KMS-11 (cell line): ENCODE results near the gene PKHD1.

Source experiments
- H2AFZ ChIP-seq: fragments of 200-600 bp; sonication (generic); 2 replicates; pipeline ENCODE4 v1.6.1; 2016; ENCODE audit warnings: antibody characterized with exemption, mixed run types, low read depth
- H3K27ac ChIP-seq: fragments of 200-600 bp; sonication (generic); 2 replicates; pipeline ENCODE4 v1.6.1; 2016; ENCODE audit warnings: mild to moderate bottlenecking, mixed run types
- H3K27me3 ChIP-seq: fragments of 200-600 bp; sonication (generic); 2 replicates; pipeline ENCODE4 v1.6.1; 2017; ENCODE audit warnings: mild to moderate bottlenecking, low read depth, mixed run types, moderate library complexity; ENCODE audit not compliant: insufficient read depth
- H3K36me3 ChIP-seq: fragments of 200-600 bp; sonication (generic); 2 replicates; pipeline ENCODE4 v1.6.1; 2017; ENCODE audit warnings: mild to moderate bottlenecking, mixed run types; ENCODE audit not compliant: insufficient read depth
- H3K4me1 ChIP-seq: fragments of 200-600 bp; sonication (generic); 2 replicates; pipeline ENCODE4 v1.6.1; 2016; ENCODE audit warnings: mild to moderate bottlenecking, low read depth, mixed run types; ENCODE audit not compliant: poor library complexity, severe bottlenecking
- H3K4me2 ChIP-seq: fragments of 200-600 bp; sonication (generic); 2 replicates; pipeline ENCODE4 v1.7.0; 2016; ENCODE audit warnings: mild to moderate bottlenecking, mixed run types
- H3K4me3 ChIP-seq: fragments of 200-600 bp; sonication (generic); IDR thresholded peaks from 2 replicates; pipeline ENCODE4 v1.6.1; 2017; ENCODE audit warnings: low read depth, low read length, mixed read lengths; ENCODE audit not compliant: insufficient read depth
- H3K79me2 ChIP-seq: fragments of 200-600 bp; sonication (generic); 2 replicates; pipeline ENCODE4 v1.6.1; 2016; ENCODE audit warnings: low read depth, mixed run types; ENCODE audit not compliant: insufficient read depth
- H3K9ac ChIP-seq: fragments of 200-600 bp; sonication (generic); 2 replicates; pipeline ENCODE4 v1.6.1; 2016; ENCODE audit warnings: mild to moderate bottlenecking, mixed run types
- H4K20me1 ChIP-seq: fragments of 200-600 bp; sonication (generic); 2 replicates; pipeline ENCODE4 v1.6.1; 2016; ENCODE audit warnings: mild to moderate bottlenecking, mixed run types; ENCODE audit not compliant: insufficient read depth
- TF ChIP-seq, protein P1 (sequence below): fragments of 200-600 bp; sonication (generic); conservative IDR thresholded peaks from 2 replicates; pipeline ENCODE4 v1.6.1; 2017; ENCODE audit warnings: low read depth, mild to moderate bottlenecking, antibody characterized with exemption, low read length, moderate library complexity, mixed read lengths

Gene PKHD1

DNA sequence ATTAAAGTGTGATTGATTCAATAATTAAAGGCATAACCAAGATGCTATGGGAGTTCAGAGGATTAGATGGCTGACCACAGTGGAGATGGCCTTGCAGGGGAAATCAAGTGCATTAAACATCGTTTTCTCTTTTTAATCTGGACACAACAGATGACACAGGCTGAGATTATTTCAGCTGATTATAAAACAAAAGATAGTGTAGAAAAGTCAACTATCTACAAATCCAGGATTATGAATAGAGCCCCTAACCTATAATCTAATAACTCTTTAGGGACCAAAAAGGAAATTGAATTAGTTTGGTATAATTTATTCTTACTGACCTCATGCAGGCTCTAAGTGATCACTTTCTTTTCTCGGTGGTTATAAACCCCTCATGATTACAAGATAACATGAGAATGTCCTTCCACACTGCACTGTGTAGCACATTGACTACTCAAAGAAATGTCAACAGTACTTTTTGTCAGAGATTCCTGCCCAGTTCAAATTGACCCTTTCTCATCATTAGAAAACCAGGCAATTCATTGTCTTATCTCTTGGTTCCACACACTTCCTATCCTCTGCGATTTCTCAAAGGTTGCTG, 122.1 kb downstream of the PKHD1 start:
- no peak overlapping the region for H2AFZ ChIP-seq
- no peaks in the 10 kb centered on the region for H3K79me2 ChIP-seq
- H3K4me2 ChIP-seq = no peak overlapping the region
- no peak overlapping the region for H3K9ac ChIP-seq
- no peak overlapping the region for H3K4me3 ChIP-seq
- no peaks in the 10 kb centered on the region for H4K20me1 ChIP-seq
- no peaks in the 10 kb centered on the region for H3K27me3 ChIP-seq
- no peak overlapping the region for H3K27ac ChIP-seq
- no peaks in the 10 kb centered on the region for H3K36me3 ChIP-seq
- peaks cover 14% of the 10 kb centered on the region for H3K4me1 ChIP-seq
- TF ChIP-seq, protein P1, sequence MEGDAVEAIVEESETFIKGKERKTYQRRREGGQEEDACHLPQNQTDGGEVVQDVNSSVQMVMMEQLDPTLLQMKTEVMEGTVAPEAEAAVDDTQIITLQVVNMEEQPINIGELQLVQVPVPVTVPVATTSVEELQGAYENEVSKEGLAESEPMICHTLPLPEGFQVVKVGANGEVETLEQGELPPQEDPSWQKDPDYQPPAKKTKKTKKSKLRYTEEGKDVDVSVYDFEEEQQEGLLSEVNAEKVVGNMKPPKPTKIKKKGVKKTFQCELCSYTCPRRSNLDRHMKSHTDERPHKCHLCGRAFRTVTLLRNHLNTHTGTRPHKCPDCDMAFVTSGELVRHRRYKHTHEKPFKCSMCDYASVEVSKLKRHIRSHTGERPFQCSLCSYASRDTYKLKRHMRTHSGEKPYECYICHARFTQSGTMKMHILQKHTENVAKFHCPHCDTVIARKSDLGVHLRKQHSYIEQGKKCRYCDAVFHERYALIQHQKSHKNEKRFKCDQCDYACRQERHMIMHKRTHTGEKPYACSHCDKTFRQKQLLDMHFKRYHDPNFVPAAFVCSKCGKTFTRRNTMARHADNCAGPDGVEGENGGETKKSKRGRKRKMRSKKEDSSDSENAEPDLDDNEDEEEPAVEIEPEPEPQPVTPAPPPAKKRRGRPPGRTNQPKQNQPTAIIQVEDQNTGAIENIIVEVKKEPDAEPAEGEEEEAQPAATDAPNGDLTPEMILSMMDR = no peak

DNA sequence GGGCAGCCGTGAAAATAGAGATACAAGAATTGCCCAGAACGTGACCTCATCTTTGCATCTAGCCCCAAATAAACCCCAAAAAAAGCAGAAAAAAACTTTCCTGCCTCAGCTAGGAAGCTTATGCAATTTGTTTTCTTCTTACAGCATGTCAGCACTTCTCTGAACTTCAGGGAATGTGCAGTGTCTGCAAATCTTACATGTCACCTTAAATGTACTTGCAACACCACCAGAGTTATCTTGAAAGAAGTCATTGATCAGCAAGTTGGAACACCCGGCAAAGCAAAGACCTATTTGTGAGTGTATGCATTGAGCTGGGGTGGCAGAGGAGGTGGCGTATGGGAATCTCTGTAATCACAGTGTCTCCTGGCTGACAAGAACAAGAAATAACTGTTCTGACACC, 123.4 kb downstream of the PKHD1 start:
- Histone ChIP-seq H3K9ac (no peak overlapping the region), H3K4me3 (no peak overlapping the region), H4K20me1 (no peaks in the 10 kb centered on the region), H3K4me1 (peaks cover 14% of the 10 kb centered on the region), H3K4me2 (no peak overlapping the region; the same call in 1 of the 2 replicates), H3K27ac (no peak overlapping the region), H2AFZ (no peak overlapping the region), H3K27me3 (no peaks in the 10 kb centered on the region), H3K79me2 (no peaks in the 10 kb centered on the region), H3K36me3 (no peaks in the 10 kb centered on the region)
- TF ChIP-seq, protein P1 = no peak

DNA sequence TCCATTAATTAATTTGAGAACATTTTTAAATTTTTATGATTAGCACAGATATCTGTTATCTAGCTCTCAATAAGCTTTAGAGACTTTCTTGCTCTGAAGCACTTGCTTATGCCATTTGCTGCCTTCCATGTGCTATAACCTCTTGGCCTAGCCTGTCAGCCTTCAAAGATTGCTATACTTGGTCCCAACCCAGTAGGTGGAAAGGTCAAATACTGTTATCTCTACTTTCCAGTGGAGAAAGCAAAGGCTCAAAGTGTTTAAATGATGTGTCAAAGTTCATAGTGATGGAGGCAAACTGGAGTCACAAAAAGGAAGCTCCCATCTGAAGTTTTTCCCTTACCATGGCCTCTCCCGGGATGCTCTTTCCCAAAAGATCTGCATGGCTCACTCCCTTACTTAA, 125.1 kb downstream of the PKHD1 start:
- Histone ChIP-seq H3K4me2 (no peak overlapping the region), H3K79me2 (no peaks in the 10 kb centered on the region), H4K20me1 (no peaks in the 10 kb centered on the region), H3K27ac (no peak overlapping the region), H3K4me3 (no peak overlapping the region), H3K27me3 (no peaks in the 10 kb centered on the region), H2AFZ (no peak overlapping the region), H3K36me3 (no peaks in the 10 kb centered on the region), H3K4me1 (peaks cover 14% of the 10 kb centered on the region), H3K9ac (no peak overlapping the region)
- TF ChIP-seq, protein P1 = no peak

GRCh38 chr6:51960419-51960818, 127.0 kb downstream of the PKHD1 start:
- Histone ChIP-seq H3K4me3 (no peak overlapping the region), H3K4me2 (no peak overlapping the region), H3K9ac (no peak overlapping the region), H3K36me3 (no peaks in the 10 kb centered on the region), H4K20me1 (no peaks in the 10 kb centered on the region), H3K4me1 (peaks cover 14% of the 10 kb centered on the region), H3K27me3 (no peaks in the 10 kb centered on the region), H3K27ac (no peak overlapping the region), H3K79me2 (no peaks in the 10 kb centered on the region), H2AFZ (no peak overlapping the region)
- TF ChIP-seq, protein P1 = no peak
